ENCODE results near the gene SQOR. TPM values are rescaled to one million over a fixed set of nuclear protein-coding genes. Genes with fewer than 3 reads are reported as not detected.

The SQOR gene
- polyA plus RNA-seq, 1 experiment = 74.4 TPM

DNA sequence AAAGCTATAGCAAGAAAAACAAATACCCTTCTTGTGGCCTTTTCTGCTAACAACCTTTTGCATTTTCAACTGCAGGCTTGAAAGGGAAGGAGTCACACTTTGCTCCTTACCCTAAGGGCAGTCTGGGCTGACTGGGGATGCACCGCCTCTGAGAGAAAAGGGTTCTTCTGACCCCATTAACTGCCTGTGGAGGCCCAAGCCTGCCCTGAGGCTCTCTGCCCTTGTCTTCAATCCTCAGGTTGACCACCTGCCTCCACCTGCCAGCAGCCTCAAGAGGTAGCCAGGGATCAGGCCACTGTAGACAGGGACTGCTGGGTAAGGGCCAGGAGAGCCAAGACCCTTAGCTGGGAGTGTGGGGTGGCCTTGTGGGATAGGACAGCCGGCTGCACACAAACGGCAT lies 93.8 kb downstream of the SQOR start:
- TF ChIP-seq, protein P1, sequence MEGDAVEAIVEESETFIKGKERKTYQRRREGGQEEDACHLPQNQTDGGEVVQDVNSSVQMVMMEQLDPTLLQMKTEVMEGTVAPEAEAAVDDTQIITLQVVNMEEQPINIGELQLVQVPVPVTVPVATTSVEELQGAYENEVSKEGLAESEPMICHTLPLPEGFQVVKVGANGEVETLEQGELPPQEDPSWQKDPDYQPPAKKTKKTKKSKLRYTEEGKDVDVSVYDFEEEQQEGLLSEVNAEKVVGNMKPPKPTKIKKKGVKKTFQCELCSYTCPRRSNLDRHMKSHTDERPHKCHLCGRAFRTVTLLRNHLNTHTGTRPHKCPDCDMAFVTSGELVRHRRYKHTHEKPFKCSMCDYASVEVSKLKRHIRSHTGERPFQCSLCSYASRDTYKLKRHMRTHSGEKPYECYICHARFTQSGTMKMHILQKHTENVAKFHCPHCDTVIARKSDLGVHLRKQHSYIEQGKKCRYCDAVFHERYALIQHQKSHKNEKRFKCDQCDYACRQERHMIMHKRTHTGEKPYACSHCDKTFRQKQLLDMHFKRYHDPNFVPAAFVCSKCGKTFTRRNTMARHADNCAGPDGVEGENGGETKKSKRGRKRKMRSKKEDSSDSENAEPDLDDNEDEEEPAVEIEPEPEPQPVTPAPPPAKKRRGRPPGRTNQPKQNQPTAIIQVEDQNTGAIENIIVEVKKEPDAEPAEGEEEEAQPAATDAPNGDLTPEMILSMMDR (IDR thresholded peaks at IDR 0.05; ENCODE audit: low read depth, low read length) = no peak
- Histone ChIP-seq H3K27ac (ENCODE audit: low read depth, low read length) (no peak overlapping the region), H3K9me3 (ENCODE audit: control insufficient read depth, insufficient read depth, low read length) (no peaks in the 10 kb centered on the region), H3K27me3 (ENCODE audit: control insufficient read depth, insufficient read depth, low read length) (no peaks in the 10 kb centered on the region), H3K4me3 (ENCODE audit: low read depth, low read length) (no peak overlapping the region)
- ChIA-PET POLR2A (no interaction called here), CTCF (no interaction called here)
- no peak for DNase-seq (ENCODE audit: low read depth, low spot score)

- no peak overlapping the region for H3K4me3 ChIP-seq (ENCODE audit: low read depth, low read length)
- H3K27ac ChIP-seq (ENCODE audit: low read depth, low read length) = no peak overlapping the region
- CTCF ChIA-PET = no interaction called here
- TF ChIP-seq, protein P1 (IDR thresholded peaks at IDR 0.05; ENCODE audit: low read depth, low read length) = no peak
- DNase-seq (ENCODE audit: low read depth, low spot score) = no peak
- POLR2A ChIA-PET = no interaction called here
- H3K9me3 ChIP-seq (ENCODE audit: control insufficient read depth, insufficient read depth, low read length) = no peaks in the 10 kb centered on the region
- H3K27me3 ChIP-seq (ENCODE audit: control insufficient read depth, insufficient read depth, low read length) = no peaks in the 10 kb centered on the region
Observed at GRCh38 chr15:45729141-45729540, 94.3 kb downstream of the SQOR start.

GRCh38 chr15:45731343-45731742 lies 96.5 kb downstream of the SQOR start:
- DNase-seq (ENCODE audit: low read depth, low spot score) = no peak
- TF ChIP-seq, protein P1 (IDR thresholded peaks at IDR 0.05; ENCODE audit: low read depth, low read length) = no peak
- Histone ChIP-seq H3K9me3 (ENCODE audit: control insufficient read depth, insufficient read depth, low read length) (no peaks in the 10 kb centered on the region), H3K27ac (ENCODE audit: low read depth, low read length) (no peak overlapping the region), H3K27me3 (ENCODE audit: control insufficient read depth, insufficient read depth, low read length) (no peaks in the 10 kb centered on the region), H3K4me3 (ENCODE audit: low read depth, low read length) (no peak overlapping the region)
- ChIA-PET CTCF (interaction anchor here (1.1 to 3.1 kb wide), 3 partner anchors 16 to 64 kb away, joined by 3 to 12 read pairs (median 6); no protein-coding TSS in a partner anchor), POLR2A (no interaction called here)

DNA sequence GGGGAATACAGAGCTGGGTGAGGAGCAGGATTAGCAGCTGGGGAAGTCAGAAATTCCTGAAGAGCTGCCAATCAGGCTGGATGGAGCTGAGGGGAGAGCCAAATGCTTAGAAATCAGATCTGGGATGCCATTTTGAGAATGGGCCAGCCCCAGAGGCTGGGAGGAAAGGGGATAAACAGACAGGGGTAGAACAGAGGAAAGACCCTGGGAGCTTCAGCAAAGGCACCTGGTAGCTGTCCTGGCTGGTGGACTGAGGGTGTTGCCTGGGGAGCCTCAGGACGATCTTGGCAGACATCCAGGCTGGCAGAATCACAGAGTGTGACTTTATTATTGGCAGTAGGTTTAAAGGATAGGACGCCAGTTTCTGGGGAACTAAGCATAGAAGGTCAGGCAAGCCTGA lies 97.8 kb downstream of the SQOR start:
- DNase-seq (ENCODE audit: low read depth, low spot score) = no peak
- no peaks in the 10 kb centered on the region for H3K27me3 ChIP-seq (ENCODE audit: control insufficient read depth, insufficient read depth, low read length)
- no peak overlapping the region for H3K4me3 ChIP-seq (ENCODE audit: low read depth, low read length)
- ChIA-PET CTCF (interaction anchor here (1.2 to 3.1 kb wide), 2 partner anchors 27 to 58 kb away, joined by 4 to 12 read pairs; no protein-coding TSS in a partner anchor), POLR2A (no interaction called here)
- TF ChIP-seq, protein P1 (IDR thresholded peaks at IDR 0.05; ENCODE audit: low read depth, low read length) = no peak
- H3K9me3 ChIP-seq (ENCODE audit: control insufficient read depth, insufficient read depth, low read length) = no peaks in the 10 kb centered on the region
- H3K27ac ChIP-seq (ENCODE audit: low read depth, low read length) = no peak overlapping the region

- ChIA-PET POLR2A (no interaction called here), CTCF (interaction anchor here (0.8 to 1.1 kb wide), 2 partner anchors 19 to 29 kb away, joined by 3 to 4 read pairs; no protein-coding TSS in a partner anchor)
- DNase-seq (ENCODE audit: low read depth, low spot score) = no peak
- H3K9me3 ChIP-seq (ENCODE audit: control insufficient read depth, insufficient read depth, low read length) = no peaks in the 10 kb centered on the region
- TF ChIP-seq, protein P1 (IDR thresholded peaks at IDR 0.05; ENCODE audit: low read depth, low read length) = no peak
- H3K4me3 ChIP-seq (ENCODE audit: low read depth, low read length) = no peak overlapping the region
- H3K27me3 ChIP-seq (ENCODE audit: control insufficient read depth, insufficient read depth, low read length) = no peaks in the 10 kb centered on the region
- H3K27ac ChIP-seq (ENCODE audit: low read depth, low read length) = no peak overlapping the region
Observed at GRCh38 chr15:45734260-45734711, 99.5 kb downstream of the SQOR start.

Small RNA genes lying within 50 kb of the gene (small RNA-seq; reads per million reads assigned to genes)
- gene RF00019 (ENCODE audit: insufficient read length, low read depth) = not detected

Other genes starting within 250 kb of the SQOR start
- gene SLC30A4, start 112.3 kb upstream of the SQOR start, polyA plus RNA-seq (2011; rRNA removed) = 3.9 and 5.1 TPM in 2 replicates
- 29.9 and 39.0 TPM in 2 replicates for gene BLOC1S6, start 47.6 kb upstream of the SQOR start, polyA plus RNA-seq (2011; rRNA removed)